ENCODE data around the gene GSE1.
A peak's percentile ranks its signal among the peaks of the same experiment; 100 is the strongest.

GRCh38 chr16:85659805-85660511 lies 46.8 kb downstream of the GSE1 start:
- no peak for TF ChIP-seq POLR2A (IDR thresholded peaks at IDR 0.05)
- TF ChIP-seq, protein P1, sequence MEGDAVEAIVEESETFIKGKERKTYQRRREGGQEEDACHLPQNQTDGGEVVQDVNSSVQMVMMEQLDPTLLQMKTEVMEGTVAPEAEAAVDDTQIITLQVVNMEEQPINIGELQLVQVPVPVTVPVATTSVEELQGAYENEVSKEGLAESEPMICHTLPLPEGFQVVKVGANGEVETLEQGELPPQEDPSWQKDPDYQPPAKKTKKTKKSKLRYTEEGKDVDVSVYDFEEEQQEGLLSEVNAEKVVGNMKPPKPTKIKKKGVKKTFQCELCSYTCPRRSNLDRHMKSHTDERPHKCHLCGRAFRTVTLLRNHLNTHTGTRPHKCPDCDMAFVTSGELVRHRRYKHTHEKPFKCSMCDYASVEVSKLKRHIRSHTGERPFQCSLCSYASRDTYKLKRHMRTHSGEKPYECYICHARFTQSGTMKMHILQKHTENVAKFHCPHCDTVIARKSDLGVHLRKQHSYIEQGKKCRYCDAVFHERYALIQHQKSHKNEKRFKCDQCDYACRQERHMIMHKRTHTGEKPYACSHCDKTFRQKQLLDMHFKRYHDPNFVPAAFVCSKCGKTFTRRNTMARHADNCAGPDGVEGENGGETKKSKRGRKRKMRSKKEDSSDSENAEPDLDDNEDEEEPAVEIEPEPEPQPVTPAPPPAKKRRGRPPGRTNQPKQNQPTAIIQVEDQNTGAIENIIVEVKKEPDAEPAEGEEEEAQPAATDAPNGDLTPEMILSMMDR (IDR thresholded peaks at IDR 0.05) = peak in 2 of 3 experiments; percentile 42 to 57
